HG03565 (cell line): ENCODE results near the gene NCF2.

Experiments used
- ATAC-seq: cut with Tn5 transposase; IDR thresholded peaks from one replicate; pipeline ENCODE4 v1.9.1; 2021; ENCODE audit warnings: mild to moderate bottlenecking, moderate library complexity; ENCODE audit not compliant: unreplicated experiment

NCF2 gene

DNA sequence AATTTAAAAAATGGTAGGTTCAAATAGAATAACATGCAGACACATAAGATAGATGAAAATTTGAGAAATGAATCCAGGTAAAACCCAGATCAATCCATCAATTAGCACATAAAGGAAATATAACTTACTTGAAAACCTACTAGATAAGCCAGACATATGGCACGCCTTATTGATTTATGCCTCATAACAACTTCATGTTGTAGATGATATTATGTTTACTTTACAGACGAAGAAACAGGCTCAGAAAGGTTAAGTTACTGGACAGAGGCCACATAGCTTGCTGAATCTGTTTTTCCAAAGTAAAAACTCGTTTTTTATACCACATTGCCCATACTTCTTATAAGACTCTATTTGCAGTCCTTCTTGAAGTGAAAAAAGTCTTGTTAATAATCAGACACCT, 22.1 kb upstream of the NCF2 start:
- no peak for ATAC-seq

DNA sequence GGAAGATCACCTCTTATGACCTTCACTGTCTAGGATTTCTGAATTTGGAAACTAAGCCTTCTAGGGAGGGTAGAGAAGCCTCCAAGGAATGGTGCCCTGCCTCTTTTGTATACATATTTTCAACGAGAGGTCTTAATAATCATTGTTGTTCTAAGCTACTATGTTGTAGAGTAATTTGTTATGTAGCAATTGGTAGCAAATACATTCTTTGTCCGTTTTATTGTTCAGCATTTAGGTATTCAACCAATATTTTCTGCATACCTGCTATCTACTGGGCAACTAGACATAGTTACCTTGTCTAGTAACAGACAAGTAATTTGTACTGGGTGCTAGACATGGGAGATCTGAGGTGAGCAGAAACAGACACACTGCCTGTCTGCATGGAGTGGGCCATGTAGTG, 20.8 kb upstream of the NCF2 start:
- no peak for ATAC-seq

DNA sequence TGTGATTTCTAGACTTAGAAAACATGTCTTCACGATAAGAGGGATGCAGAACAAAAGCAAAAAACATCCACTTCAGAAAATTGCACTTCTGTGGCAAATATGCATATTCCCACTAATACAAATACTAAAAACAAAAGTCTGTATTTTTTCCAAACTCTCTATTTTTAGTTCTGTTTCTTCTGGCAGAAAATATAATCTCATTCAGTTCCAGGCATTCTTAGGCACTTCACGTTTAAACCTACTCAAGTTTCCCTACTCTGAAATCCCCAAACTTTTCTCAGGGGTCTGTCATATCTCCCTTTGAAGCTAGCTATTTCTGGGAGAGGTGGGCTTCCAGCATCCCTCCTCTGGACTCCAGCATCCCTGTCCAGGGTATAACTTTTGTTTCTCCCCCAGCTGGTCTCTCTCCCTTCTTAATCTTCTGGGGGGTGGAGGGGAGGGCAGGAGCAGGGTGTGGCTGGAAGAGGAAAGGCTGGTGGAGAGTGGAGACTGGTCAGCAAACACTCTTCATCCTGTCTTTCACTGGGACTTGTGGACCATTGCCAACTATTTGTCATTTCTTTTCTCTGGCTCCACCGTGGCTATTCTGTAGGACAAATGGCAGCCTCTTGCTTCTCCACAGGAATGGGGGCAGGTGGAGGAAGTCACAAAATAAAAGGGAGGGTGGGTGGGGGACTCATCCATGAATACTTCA, 19.6 kb upstream of the NCF2 start:
- no peak for ATAC-seq

DNA sequence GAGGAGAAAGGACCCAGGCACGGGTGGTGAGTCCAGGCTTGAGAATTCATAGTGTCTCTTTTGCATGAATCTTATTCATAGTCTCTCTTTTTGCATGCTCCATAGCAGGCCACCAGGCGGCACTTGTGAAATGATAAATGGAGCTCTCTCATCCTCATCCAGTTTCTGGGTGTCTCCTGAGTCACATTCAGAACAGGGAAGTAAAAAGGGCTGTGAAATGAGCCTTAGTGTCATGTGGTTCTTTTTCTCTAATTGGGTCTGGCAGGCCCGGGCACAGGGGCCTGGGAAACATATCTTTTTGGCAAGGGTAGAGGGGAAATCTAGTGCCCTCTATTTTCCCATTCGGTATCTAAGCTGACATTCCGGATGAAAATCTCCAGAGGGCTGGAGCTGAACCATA, 19.1 kb upstream of the NCF2 start:
- peak; percentile 41 for ATAC-seq

DNA sequence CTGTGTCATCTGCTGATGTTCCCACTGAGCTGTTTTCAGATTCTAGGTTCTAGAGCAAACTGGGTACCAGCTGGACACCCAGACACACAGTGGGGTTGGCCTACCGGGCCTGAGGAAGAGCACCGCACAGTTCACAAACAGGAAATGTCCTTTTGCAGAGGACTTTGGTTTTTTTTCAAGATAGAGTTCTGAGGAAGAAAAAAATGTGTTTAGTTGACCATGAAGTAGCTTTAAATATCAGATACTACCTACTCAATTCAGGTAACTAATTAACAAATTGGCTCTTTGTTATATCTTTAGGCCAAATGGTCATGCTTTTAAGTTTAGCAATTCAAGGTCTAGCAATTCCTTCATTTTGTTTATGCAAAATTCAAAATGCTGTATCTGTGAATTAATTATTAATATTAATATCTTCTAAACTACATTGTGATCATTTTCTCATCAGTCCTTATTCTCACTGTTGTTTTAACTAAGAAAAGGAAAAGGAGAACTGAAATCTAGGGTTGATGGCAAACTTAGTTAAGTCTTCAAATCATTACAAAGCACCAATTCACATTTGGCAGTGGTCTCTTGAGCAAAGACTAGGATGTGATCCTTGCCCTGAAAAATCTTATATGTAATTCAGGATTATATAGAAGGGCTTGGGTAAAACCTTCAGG, 17.2 kb upstream of the NCF2 start:
- no peak for ATAC-seq

DNA sequence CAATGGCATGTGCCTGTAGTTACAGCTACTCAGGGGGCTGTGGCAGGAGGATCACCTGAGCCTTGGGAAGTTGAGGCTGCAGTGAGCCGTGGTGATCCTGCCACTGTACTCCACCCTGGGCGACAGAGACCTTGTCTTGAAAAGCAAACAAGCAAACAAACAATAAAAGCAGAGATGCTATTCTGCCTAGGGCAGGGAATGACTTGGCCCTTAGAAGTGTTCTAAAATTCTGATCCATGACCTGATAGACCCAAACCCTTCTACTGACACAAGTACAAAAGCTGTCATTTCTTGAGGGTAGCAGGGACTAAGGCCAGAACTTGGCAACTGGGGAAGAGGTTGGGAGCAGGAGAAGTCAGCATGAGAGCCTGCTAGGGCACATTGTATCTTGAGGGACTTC, 15.6 kb upstream of the NCF2 start:
- ATAC-seq: no peak

DNA sequence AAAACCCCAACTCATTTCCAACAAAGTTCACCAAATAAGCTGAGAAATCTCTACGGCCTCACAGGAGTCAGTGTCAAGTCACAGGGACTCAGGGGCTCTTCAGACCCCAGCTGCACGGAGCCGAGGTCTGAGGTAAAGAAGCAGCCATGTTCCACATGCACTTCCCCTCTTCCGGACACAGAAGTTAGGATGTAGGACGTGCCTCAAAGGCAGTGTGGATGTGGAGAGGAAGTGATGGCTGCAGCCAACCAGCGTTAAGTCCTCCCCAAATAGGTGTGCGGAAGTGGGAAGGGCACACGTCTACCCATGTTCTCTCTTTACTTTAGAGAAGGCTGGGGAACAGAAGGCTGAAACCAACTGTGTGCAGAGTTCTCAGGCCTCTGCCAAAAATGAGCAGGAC, 14.6 kb upstream of the NCF2 start:
- ATAC-seq: peak; percentile 8

DNA sequence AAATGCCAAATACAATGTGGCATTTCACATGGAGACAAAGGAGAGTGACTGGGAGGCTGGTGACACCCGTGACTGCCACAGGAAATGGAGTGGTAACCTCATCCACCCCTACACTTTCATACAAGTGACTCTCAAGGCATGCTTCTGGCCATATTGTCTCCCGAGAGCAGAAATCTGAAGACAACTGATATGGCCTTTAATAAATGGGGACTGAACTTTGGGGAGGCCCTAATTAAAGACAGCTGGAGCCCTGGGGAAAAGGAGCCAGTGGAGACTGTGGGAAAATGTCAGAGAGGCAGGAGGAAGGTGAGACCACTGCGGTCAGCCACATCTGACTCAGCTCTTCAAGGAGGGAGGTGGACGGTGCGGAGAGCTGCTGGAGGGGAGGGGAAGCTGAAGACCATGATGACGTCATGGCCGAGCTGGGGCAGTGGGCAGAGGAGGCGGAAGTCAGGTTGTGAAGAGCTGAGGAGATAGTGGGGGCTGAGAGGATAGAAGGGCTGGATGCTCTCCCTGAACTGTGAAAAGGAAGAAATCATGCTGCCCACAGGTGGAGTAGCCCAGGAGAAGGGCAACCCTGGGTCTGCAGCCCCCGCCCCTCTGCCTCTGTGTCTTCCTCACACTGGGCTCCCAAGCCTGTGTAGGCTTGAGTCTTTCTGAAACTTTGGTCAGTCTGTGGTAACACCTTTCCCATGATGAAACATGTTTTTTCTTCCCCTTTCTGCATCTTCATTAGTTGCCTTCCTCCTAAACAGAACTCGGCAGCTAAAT, 14.0 kb upstream of the NCF2 start:
- peak; percentile 34 for ATAC-seq

DNA sequence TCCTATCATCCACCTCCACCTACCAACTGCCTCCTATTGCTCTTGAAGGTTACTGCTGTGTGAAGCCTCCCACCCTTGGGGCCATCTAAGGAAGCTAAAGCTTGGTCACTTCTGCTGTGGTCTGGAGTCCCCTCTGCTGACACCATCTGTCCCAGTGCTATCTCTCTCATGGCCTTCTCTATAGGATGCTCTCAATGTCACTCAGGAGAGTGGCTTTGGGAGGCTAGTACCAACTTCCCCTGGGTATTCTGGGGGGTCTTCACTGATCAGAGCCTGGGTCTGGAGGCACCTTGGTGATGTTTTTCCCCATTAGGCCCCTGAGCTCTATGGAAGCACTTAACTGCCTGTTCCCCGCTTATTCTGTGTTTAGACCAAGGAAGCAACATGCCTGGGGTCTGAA, 12.3 kb upstream of the NCF2 start:
- no peak for ATAC-seq

DNA sequence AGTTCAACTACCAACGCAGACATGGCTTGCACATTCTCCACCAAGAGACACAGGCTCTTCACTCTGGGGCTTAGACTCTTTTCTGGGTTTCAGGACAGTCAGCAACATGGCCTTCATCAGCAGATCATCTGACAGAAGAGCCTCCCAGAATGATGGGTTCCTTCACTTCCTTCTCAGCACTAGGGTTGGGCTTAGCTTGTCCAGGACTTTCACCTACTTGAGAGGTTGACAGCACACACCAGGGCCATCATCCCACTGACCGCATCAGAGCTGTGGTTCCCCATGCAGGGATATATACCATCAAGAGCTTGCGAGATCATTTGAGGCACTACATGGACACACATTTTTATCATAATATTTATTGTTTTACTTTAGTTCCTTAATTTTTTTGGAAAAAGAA, 10.4 kb upstream of the NCF2 start:
- ATAC-seq: no peak

DNA sequence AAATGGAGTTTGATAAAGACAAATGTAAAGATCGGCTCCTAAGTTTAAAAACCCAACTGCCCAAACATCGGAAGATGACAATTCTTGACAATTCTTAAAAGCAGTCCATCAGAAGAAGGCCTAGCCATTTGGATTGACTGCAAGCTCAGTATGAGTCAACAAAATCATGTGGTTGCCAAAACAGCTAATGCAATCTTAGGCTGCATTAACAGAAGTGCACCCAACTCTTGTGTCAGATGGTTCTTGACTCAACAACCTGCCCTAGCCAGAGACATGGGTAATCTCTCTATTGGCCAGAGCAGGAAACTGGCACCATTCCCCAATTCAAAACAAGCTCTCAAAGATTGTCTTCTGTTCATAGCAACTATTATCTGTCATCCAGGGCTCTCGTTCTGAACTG, 9.9 kb upstream of the NCF2 start:
- ATAC-seq: no peak

DNA sequence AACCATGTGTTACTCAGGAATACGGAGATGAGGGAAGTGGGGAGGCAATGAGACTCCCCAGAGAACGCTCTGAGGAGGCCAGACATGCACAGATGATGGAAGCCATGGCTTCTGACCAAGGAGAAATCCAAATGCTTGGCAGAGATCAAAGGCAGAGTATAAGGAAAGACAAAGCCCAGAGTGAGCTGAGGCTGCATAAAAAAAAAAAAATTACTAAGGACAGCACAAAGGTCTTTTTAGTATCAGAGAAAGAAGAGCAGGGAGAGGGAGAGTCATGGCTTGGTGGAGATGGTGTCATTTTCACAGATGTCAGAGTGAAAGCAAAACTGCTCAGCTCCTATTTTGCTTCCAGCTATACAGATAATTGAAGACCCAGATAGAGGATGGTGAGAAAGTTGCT, 8.1 kb upstream of the NCF2 start:
- ATAC-seq: peak; percentile 45

DNA sequence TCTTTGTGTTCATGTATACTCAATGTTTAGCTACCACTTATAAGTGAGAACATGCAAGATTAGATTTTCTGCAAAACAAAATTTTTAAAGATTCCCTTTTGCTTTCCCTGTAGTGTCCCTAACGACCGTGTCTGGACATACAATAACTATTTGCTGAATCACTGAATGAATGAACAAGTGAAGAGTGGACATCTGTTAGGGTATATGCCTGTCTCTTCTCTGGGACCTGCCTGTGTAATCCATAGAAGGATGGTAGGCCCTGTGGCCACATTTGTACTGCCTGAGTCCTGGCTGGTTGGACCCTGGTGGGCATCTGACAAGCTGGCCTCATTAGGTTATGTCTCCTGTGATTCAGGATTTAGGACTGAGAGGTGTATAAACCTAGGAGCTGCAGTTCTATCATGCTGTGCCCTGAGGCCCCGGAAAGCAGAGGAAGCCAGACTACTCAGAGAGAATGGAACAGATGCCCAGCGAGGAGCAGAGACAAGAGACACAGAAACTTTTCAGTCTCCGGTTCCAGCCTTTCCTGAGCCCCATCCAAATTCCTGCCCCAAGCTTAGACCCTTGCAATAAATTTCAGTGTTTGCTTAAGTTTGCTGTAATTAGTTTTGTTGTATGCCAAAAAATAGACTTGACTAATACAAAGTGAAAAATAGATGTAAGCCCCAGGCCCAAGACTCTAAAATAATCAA, 7.5 kb upstream of the NCF2 start:
- no peak for ATAC-seq

DNA sequence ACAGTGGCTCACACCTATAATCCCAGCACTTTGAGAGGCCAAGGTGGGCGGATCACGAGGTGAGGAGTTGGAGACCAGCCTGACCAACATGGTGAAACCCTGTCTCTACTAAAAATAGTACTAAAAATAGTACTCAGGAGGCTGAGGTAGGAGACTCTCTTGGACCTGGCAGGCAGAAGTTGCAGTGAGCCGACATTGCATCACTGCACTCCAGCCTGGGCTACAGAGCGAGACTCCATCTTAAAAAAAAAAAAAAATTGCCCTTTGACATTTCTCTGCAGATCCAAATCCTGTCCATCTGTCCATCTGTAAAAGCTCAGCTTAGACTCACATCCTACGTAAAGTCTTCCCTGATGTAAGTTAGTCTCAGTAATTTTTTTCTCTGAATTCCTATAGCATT, 6.2 kb upstream of the NCF2 start:
- no peak for ATAC-seq

DNA sequence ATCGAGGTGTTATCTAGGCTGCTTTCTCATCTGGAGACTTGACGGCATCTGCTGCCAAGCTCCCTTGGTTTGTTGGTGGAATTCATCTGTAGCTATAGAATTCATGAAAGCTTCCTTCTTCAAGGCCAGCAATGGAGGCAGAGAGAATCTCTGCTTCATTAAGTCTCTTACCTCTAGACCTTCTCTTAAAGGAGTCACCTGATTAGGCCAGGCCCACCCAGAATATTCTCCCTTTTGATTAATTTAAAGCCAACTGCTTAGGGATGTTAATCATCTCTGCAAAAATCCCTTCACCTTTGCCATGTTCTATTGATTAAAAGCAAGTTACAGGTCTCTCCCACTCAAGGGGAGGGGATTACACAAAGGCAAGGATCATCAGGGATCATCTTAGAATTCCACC, 5.3 kb upstream of the NCF2 start:
- no peak for ATAC-seq

DNA sequence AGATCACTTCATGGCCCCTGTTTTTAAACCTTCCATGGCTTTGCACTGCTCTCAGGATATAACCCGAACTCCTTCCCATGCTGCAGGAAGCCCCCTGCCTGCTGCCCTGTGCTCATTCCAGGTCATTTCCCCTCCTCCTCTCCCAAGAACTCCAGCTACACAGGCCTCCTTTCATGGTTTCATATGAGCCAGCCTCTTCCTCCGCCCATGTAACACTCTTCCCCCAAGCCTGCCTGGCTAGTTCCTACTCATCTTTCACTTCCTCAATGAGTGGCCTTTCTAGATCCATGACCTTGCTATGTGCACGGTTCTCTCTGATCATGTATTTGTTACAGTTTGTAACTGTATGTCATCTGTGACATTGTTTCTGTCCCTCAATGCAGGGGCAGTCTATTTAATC, 3.1 kb upstream of the NCF2 start:
- ATAC-seq: peak; percentile 43

DNA sequence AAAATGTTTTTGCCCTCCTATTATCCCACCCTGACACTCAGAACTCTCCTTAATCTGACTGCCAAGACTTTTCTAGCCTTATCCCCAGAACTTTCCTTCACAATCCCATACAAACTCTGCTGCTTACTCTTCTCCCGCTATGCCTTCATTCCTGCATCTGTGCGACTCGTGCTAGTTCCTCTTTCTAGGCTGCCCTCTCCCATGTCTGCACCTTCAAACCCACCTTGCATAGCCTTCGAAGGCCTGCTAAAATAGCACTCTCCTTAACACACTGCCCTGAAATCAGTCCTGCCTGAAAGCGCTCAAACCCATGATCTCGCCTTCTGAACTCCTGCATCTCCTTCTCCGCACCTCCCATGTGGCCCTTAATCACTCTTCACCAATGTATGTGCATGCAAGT, 2.5 kb upstream of the NCF2 start:
- no peak for ATAC-seq

DNA sequence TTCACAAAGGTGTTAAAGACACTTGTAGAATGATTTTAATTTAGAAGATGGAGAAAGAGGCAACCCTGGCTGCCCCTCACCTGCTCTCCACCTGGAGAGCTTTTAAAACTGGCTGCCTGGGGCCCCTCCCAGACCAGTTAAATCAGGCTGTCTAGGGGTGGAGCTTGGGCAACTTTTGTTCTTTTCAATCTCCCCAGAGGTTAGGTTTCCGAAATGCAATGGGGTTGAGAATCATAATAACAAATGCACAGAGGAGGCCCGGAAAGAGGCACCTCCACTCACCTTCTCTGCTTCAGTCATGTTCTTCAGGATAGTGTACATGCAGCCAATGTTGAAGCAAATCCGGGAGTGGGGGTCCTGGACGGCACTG, 400 bp downstream of the NCF2 start:
- ATAC-seq: no peak

DNA sequence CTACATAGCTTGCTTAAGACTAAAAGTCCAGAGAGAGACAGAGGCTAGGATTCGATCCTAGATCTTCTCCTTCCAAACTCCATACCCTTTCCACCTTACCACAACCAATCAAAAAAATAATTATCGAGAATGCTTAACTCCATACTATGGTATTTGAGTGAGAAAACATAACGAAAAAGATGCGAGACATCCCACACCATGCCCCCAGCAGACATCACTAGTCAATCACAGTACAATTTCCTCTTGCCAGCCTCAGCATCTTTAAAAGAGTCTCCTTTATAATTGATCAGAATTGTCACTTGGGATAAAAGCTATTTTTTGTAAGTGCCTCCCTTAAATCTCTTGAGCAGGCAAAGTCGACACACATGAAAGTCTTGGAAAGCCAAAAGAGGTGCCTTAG, 875 bp downstream of the NCF2 start:
- ATAC-seq: no peak

DNA sequence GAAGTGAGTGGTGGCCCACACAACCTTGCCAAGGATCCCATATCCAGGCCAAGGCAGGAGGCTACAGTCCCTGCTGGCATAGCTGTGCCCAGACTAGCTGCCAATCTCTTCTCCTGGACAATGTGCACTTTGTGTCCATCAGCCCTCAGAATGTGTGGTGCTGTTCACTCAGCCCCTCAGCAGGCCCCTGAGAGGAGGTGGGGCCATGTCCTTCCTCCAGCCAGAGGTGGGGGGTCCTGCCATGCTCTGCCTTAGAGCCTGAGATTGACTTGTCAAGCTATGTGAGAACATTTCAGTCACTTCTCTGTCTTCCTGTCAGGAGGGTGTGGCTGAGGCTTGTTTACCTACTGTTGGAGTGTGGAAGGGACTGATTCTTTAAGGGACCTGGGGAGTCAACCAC, 1.4 kb downstream of the NCF2 start:
- ATAC-seq: no peak

DNA sequence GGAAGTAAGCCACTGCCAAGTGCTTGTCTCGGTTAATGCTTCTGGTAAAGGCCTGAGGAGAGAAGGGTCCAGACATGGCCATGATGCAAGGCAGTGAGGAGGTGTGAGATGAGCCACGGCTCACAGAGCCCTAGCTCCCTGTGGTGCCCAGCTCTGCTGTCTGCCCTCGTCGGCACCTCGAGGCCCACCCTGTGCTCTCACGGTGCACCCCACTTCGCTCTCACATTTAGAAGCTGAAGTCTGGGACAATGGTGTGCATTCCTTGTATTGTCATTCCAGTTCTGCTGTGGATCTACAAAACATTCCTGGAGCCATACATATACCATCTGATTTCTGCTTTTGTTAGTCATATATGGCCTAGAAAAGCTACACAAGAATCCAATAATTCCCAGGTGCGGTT, 3.3 kb downstream of the NCF2 start:
- ATAC-seq: no peak

DNA sequence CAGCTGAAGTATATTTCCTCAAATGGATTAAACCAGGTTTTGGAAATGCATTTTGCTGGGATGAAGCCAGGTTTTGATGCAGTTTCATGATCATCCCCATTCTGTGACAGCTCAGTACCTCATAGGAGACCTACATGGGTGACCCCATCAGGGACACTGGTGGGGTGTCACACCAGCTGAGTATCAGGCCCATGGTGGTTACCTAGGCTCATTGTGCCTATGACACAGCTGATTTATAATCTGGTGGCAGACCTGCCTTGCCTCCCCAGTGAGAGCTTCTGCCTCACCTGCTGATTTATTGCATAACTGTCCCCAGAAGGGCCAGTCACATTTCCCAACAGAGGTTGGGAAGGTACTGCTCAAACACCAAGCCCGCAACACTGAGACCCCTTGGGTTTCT, 3.8 kb downstream of the NCF2 start:
- ATAC-seq: no peak
